HL-60 (cell line): ENCODE results near the gene CCR5.

Source experiments
- DNase-seq, 2 experiments: peaks; one replicate each; pipeline ENCODE4 v3.0.0-alpha.2; 2010 to 2020; ENCODE audit warnings: low read depth in 1 of 2, low spot score in 1 of 2
- H3K27ac ChIP-seq: fragments of 250-450 bp; sonication (Bioruptor Pico); replicated peaks from 2 replicates; pipeline ENCODE4 v1.5.1; 2020; ENCODE audit warnings: mild to moderate bottlenecking, moderate library complexity
- H3K27me3 ChIP-seq: fragments of 250-450 bp; sonication (Bioruptor Pico); 2 replicates; pipeline ENCODE4 v1.5.1; 2021; ENCODE audit warnings: mild to moderate bottlenecking, moderate library complexity; ENCODE audit not compliant: insufficient read depth, poor library complexity, severe bottlenecking
- H3K4me3 ChIP-seq: replicated peaks from 2 replicates; pipeline ENCODE4 v1.5.1; 2011; ENCODE audit warnings: mild to moderate bottlenecking, control low read depth, low read length; ENCODE audit not compliant: insufficient read depth
- CTCF ChIP-seq: IDR thresholded peaks from one replicate; pipeline ENCODE4 v1.5.1; 2011; ENCODE audit warnings: low read length, control low read depth, inconsistent platforms; ENCODE audit not compliant: insufficient read depth
- GABPA ChIP-seq: IDR thresholded peaks from 2 replicates; pipeline ENCODE4 v1.6.1; 2012; ENCODE audit warnings: low read depth
- POLR2AphosphoS5 ChIP-seq: IDR thresholded peaks from 2 replicates; pipeline ENCODE4 v1.6.1; 2012; ENCODE audit warnings: low read depth
- SPI1 ChIP-seq: IDR thresholded peaks from 2 replicates; pipeline ENCODE4 v1.6.1; 2012; ENCODE audit warnings: low read depth, mild to moderate bottlenecking, borderline replicate concordance
- TF ChIP-seq, protein P1 (sequence below): IDR thresholded peaks from 2 replicates; pipeline ENCODE4 v1.6.1; 2012; ENCODE audit warnings: low read depth; ENCODE audit not compliant: insufficient replicate concordance

The CCR5 gene

GRCh38 chr3:46417841-46418611 is 47.3 kb downstream of the CCR5 start:
- DNase-seq, result no peak
- Histone ChIP-seq H3K27me3 (no peaks in the 10 kb centered on the region), H3K27ac (no peak overlapping the region), H3K4me3 (no peak overlapping the region)
- no peak for TF ChIP-seq GABPA
- TF ChIP-seq SPI1, result no peak
- TF ChIP-seq CTCF, result no peak
- TF ChIP-seq POLR2AphosphoS5, result no peak
- TF ChIP-seq, protein P1, sequence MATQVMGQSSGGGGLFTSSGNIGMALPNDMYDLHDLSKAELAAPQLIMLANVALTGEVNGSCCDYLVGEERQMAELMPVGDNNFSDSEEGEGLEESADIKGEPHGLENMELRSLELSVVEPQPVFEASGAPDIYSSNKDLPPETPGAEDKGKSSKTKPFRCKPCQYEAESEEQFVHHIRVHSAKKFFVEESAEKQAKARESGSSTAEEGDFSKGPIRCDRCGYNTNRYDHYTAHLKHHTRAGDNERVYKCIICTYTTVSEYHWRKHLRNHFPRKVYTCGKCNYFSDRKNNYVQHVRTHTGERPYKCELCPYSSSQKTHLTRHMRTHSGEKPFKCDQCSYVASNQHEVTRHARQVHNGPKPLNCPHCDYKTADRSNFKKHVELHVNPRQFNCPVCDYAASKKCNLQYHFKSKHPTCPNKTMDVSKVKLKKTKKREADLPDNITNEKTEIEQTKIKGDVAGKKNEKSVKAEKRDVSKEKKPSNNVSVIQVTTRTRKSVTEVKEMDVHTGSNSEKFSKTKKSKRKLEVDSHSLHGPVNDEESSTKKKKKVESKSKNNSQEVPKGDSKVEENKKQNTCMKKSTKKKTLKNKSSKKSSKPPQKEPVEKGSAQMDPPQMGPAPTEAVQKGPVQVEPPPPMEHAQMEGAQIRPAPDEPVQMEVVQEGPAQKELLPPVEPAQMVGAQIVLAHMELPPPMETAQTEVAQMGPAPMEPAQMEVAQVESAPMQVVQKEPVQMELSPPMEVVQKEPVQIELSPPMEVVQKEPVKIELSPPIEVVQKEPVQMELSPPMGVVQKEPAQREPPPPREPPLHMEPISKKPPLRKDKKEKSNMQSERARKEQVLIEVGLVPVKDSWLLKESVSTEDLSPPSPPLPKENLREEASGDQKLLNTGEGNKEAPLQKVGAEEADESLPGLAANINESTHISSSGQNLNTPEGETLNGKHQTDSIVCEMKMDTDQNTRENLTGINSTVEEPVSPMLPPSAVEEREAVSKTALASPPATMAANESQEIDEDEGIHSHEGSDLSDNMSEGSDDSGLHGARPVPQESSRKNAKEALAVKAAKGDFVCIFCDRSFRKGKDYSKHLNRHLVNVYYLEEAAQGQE, result no peak

GRCh38 chr3:46419816-46420215 is 49.1 kb downstream of the CCR5 start:
- DNase-seq, result no peak
- H3K27ac ChIP-seq, result no peak overlapping the region
- no peak overlapping the region for H3K4me3 ChIP-seq
- H3K27me3 ChIP-seq, result no peaks in the 10 kb centered on the region
- no peak for TF ChIP-seq POLR2AphosphoS5
- TF ChIP-seq CTCF, result no peak
- TF ChIP-seq GABPA, result no peak
- TF ChIP-seq, protein P1, result no peak
- TF ChIP-seq SPI1, result no peak

DNA sequence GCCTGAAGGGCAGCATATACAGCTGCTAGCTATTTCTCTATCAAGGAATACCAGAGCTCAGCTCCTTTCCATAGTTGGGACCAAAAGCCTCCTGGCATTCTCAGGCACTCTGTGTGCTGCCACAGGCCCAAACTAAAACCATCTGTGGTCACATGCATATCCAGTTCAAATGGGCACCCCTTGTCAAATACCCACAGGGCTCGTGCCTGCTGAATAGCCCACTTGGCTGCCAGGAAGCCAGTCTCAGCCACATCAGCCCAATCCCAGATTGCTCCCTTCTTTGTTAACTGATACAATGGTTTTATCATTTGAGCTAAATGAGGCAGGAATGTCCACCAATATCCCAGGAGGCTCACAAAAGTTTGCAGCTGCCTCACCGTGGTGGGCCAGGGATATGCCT is 50.2 kb downstream of the CCR5 start:
- no peaks in the 10 kb centered on the region for H3K27me3 ChIP-seq
- no peak overlapping the region for H3K4me3 ChIP-seq
- no peak for DNase-seq
- H3K27ac ChIP-seq, result no peak overlapping the region
- TF ChIP-seq GABPA, result no peak
- no peak for TF ChIP-seq POLR2AphosphoS5
- TF ChIP-seq SPI1, result no peak
- no peak for TF ChIP-seq CTCF
- TF ChIP-seq, protein P1, result no peak
